Measurements from ENCODE around the gene SERPINA1.

- TF ChIP-seq CTCF (IDR thresholded peaks at IDR 0.05) = no peak
- no peak for TF ChIP-seq EP300 (IDR thresholded peaks at IDR 0.05)
- no peak for TF ChIP-seq POLR2AphosphoS5 (IDR thresholded peaks at IDR 0.05)
Measured at GRCh38 chr14:94332063-94332583, 56.3 kb downstream of the SERPINA1 start.
